Measurements from ENCODE around the gene CDC14A.
"Not testable (repeated sequence)": the region's sequence is repeated elsewhere in the genome, so short reads cannot be mapped to it uniquely, and the experiment has no call there.

Gene CDC14A

DNA sequence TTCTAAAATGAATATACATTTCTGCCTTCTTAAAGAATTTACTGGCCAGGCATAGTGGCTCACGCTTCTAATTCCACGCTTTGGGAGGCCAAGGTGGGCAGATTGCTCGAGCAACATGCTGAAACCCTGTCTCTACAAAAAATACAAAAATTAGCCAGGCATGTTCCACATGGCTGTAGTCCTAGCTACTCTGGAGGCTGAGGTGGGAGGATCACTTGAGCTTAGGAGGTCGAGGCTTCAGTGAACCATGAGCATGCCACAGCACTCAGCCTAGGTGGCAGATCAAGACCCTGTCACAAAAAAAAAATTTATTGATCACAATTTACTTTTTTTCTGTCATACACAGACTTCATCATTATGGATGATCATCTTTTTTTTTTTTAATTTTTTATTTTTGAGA lies 11.5 kb downstream of the CDC14A start:
- no peak for DNase-seq (ENCODE audit: low spot score)

DNA sequence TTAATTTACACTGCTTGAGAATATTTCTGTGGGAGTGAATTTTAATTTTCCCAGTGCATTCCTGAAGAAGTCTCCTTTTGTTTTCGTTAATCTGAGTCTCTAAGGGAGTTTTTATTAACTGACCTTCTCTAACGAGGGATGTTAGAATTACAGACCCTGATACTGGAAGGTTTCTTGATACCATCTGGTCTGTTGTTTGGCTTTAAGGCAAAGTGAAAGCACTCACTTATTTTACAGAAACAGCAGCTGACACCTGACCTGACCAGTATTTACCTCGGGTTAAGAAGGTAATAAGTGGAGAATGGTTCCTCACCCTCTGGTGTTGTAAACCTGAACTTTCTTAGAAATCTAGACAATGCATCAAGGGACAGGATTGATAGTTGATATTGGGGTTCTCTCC lies 12.4 kb downstream of the CDC14A start:
- no peak for DNase-seq (ENCODE audit: low spot score)

DNA sequence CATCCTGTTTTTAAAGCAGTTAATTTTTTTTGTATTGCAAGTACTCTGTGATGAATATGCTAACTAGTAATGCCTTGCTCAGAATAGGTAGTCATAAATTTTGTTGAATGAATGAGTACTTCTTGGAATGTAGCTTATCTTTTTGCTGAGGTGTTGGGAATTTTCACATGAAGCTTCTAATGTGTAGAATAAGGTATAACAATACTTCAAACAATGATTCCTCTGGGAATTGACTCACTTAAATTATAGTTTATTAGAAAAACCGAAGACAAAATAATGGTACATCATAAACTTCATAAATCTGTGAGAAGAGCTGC lies 13.9 kb downstream of the CDC14A start:
- DNase-seq (ENCODE audit: low spot score), result no peak

DNA sequence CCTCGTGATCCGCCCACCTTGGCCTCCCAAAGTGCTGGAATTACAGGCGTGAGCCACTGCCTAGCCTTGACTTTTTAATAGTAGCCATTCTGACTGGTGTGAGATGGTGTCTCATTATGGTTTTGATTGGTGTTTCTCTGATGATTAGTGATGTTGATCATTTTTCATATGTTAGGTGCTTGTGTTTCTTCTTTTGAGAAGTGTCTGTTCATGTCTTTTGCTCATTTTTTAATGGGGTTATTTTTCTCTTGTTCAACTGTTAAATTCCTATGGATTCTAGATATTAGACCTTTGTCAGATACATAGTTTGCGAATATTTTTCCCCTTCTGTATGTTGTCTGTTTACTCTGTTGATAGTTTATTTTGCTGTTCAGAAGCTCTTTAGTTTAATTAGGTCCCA lies 17.0 kb downstream of the CDC14A start:
- not testable (repeated sequence) for DNase-seq (ENCODE audit: low spot score)

DNA sequence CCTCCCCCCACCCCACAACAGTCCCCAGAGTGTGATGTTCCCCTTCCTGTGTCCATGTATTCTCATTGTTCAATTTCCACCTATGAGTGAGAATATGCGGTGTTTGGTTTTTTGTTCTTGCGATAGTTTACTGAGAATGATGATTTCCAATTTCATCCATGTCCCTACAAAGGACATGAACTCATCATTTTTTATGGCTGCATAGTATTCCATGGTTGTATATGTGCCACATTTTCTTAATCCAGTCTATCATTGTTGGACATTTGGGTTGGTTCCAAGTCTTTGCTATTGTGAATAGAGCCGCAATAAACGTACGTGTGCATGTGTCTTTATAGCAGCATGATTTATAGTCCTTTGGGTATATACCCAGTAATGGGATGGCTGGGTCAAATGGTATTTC lies 21.6 kb downstream of the CDC14A start:
- not testable (repeated sequence) for DNase-seq (ENCODE audit: low spot score)

DNA sequence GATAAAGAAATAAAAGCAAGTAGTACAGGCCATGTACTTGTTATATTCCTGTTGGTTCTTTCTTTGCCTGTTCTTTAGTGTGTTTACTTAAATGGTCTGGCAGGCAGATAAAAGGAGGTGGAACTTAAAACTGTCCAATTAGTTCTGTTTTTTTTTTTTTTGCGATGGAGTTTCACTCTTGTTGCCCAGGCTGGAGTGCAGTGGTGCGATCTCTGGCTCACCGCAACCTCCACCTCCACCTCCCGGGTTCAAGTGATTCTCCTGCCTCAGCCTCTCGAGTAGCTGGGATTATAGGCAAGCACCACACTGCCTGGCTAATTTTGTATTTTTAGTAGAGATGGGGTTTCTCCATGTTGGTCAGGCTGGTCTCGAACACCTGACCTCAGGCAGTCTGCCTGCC lies 24.6 kb downstream of the CDC14A start:
- not testable (repeated sequence) for DNase-seq (ENCODE audit: low spot score)

DNA sequence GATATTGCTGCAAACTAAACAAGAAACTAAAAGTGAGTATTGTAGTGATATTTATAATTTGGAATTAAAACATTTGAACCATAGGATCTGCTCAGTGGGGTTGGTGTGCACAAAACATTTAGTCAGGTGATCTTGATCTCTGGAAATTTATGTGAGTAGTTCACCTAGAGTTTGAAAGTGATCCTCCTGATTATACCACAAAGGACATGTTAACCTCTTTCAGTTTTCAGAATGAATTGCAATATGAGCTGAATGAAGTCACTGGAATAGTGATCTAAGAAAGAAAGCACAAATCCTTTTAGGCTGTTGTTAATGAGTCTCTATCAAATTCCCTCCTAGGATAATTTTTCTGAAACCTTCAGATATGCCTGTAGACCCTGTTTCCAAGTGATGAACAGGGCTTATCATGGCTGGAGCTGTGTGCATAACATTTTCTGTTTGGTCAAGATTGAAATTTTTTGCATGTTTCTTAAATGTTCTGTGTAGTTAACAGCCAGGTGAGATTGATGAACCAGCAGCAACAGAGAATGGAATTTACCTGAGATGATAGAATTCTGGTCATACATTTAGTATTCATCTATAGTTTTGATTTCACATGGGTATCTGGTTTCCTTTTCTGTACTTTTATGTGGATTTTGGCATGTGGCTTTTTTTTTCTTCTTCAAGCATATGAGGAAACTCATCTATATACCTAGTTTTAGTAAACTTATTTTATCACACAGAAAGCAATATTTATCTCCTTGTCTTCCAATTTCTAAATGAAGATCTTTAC lies 25.5 kb downstream of the CDC14A start:
- no peak for DNase-seq (ENCODE audit: low spot score)

DNA sequence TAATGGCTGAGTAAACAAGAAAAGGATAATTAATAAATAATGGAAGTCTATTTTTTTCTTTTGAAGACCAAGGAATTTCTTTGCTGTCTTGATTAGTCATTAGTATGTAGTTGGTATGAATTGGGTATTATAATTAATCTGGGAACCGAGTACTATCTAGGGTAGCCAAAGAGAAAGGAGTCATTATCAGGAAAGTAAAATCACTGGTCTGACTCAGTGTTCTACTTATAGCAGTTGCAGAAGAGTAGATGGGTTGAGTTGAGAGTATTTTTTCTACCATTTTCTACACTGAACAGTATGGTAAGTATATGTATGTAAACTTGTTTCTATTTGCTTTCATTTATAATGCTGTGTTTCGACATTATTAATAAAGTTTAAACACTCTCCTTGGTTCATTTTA lies 26.6 kb downstream of the CDC14A start:
- DNase-seq (ENCODE audit: low spot score), result no peak

DNA sequence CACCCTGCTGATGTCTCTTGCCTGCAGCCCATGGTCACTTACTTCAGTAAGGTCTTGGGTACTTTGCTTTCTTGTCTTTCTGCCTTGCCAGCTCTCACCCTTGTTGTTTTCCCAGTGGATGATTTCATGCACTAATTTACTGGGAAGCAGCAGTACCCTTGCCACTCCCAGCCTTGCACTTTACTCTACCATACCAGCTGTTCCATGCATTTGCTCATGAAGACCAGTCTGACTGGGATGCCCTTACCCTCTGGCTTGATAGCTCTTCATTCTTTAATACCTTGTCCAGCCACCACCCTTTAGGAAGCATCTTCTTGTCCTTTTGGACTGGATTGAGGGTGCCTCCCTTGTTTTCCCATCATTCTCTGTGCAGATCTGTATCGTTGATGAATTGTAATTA lies 28.3 kb downstream of the CDC14A start:
- DNase-seq (ENCODE audit: low spot score), result no peak

DNA sequence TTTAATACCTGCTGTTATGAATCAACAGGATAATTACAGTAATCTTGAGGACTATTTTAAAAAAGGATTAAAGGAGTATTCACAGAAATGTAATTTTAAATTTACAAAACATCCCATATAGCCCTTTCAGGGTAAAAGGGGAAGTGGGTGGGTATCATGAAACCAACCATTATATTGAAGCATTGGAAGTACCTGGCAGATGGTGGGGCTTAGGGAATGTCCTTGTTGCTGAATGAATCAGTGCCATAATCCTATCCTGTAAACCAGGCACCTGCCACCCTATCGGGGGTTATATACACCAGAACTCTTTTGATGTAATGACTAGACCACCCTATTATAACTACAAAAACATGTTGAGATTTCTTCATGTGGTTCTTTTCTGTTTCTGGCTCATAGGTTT lies 30.4 kb downstream of the CDC14A start:
- no peak for DNase-seq (ENCODE audit: low spot score)

DNA sequence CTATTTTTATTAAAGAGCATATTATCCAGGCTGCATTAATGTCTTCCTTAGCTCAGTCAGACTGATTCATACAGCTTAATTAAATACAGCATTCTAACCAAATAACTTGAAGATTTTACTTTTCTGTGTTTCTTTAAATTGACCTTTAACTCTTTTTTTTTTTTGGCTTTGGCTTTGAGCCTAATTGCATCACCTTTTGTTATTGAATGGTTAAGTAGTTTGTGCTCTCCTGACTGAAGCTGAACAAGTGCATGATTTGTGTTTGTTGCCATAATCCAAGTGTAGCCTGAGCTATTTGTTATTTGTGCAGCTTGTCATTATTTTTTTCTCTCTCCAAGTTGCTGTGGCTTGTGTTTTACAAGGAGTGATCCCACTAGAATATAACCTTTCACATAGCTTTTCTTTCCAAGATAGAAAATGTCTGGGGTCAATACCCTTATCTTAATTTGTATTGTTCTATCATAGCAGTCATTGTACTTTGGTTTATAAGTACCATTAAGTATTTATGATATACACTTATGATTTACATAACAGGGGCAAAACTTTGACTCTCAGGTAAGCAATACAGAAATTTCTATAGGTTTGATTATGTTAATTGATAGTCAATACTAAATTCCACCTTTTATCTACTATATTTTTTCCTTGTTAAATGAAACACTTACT lies 31.6 kb downstream of the CDC14A start:
- no peak for DNase-seq (ENCODE audit: low spot score)

DNA sequence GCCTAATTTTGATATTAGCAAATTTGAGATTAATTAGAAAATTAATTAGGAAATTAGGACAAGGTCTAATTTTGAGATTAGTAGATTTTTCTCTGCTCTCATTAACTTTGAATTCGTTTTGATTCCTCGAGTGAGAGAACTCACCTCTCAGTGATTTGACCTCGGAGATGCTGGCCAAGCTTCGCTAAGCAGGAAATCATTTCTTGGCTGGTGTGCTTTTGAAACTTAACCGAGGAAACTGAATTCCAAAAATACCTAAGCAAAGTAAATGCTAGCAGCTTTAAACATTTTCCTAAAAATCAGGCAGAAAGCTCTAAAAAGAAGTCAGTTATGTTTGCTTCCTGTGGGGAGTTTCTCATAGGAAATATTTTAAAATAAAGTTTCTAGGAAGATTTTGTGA lies 34.9 kb downstream of the CDC14A start:
- DNase-seq (ENCODE audit: low spot score), result no peak

DNA sequence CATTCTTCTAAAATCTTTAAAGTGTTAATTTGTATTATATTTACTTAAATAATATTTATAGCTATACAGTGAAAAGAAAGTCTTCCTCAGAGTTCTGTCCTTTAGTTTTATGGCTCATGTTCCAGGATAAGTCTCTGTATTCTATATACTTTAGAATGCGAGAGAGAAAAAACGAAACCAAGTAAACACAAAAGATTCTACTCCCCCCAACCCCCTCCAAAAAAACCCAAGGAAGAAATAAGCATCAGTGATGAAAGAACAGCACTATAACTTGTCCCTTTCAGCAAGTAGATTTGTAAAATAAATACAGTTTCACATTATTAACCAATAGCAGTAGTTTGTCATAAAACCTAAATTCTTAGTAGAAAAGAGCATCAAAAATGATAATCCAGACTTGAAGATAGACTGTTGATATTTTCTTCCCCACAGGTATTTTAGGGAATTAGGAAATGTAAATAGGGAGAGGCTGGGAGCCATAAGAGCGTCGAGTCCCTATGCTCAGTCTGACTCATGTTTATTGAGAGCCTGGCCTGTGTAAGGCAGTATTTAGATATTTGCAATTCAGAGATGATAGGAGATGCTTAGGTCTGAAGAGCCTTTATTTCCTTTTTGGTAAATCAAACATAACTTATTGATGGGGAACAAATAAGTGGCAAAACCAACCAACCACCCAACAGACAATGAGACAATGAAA lies 35.5 kb downstream of the CDC14A start:
- no peak for DNase-seq (ENCODE audit: low spot score)

DNA sequence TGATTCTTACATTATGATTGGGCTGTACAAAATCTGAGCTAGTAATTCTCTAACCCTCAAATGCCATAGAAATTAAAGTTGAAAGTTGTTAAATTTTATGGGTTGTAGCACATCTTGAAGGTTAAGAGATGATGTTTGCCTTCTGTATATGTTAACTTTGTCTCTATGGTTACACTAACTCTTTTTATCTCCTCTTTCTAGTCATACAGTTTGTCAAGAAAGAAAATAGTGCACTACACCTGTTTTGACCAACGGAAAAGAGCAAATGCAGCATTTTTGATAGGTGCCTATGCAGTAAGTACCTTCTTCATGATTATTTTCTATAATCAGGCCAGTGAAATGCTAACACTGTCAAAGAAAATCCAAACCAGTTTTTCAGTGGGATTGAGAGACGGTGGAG lies 38.2 kb downstream of the CDC14A start:
- no peak for DNase-seq (ENCODE audit: low spot score)

DNA sequence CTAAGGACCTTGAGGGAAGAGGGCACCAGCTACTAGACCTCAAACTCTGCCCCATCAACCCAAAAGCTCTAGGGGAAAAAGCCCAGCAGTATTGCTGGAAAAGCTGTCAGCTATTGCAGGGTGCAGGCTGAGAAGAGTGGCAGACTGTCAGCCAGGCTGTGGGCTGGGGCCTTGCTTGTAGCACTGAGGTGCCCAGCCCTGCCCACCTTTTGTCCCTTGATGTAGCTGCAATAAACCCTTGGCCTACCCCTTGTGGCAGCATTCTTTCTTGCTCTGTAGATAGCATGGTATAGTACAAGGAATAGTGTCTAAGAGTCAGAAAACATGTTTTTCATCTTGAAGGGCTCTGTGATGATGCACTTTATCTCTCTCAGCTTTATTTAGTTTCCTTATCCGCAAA lies 39.4 kb downstream of the CDC14A start:
- no peak for DNase-seq (ENCODE audit: low spot score)

DNA sequence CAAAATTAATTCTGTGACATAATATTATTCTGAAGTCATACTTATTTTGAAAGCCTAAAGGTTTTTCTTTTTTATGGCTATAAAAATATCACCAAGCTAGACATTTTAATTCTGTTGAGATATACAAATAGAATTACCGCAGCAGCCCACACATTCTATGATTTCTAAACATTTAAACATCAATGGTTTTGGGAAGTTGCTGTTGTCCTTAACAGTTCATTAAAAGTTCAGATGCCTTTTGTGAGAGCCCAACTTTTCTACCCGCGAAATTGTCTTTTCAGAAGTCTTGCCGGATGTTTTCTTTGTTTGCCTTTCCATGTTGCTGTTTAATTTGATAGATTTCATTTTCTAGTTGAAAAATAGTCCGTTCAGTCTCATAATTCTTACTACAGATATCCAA lies 40.5 kb downstream of the CDC14A start:
- DNase-seq (ENCODE audit: low spot score), result no peak

DNA sequence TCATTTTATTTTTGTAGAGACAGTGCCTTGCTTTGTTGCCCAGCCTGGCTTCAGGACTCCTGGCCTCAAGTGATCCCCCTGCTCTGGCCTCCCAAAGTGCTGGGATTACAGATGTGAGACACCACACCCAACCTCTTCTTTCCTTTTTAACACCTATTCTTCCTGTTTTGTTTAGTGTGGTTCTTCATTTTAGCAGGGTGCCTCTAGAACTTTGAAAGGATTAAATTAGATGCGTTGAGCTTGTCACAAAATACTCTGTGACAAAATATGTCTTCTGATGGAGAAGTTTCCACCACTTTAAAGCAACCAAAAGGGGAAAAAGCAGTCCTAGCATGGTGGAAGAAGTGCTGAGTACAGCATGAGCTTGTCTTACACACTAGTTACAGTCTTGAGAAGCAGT lies 42.0 kb downstream of the CDC14A start:
- DNase-seq (ENCODE audit: low spot score), result no peak

DNA sequence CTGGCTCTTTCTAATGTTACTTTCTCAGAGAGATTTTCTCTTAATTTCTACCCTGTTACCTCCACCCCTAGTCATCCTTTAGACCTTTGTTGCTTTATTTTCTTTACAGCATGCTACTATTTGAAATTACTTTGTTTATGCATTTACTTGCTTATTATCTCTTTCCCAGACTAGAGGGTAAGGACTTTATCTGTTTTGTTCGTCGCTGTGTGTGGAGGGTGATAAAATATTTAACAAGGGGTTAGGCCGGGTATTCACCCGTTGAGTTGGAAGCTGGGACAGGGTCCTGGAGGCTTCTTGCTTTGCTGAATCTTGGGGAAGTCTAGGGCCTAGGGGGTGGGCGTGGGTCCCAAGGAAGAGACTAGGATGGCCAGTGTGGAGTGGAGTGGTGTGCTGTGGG lies 43.6 kb downstream of the CDC14A start:
- no peak for DNase-seq (ENCODE audit: low spot score)

DNA sequence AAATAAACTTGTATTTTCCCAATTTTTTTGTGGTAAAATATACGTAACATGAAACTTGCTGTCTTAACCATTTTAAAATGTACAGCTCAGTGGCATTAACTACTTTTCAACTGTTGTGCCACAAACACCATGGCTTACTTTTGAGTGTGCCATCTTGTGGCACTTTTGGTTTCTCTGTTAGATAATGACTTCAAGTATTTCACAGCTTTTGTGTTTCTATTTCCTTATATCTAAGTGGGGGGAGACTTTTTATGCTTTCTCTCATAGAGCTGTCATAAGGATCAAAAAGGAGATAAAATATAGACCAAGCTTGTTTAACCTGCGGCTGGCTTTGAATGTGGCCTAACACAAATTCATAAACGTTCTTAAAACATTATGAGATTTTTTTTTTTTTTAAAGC lies 44.3 kb downstream of the CDC14A start:
- no peak for DNase-seq (ENCODE audit: low spot score)

DNA sequence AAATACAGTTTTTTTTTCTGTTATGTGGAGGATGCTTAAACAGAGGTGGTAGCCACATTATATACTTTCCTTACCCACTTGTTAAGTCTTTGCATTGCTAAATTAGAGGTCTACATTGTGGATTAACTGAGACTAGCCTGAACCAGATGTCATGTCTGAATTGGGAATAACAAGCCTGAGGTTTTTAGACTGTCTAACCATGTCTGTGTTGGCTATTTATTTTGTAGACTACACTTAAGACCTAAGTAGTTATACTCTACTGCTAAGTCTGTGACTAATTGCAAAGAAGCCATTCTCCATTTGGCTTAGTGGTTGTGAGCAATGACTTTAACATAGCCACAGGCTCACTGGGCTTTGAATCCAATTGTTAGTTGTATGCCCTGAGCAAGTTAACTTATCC lies 45.4 kb downstream of the CDC14A start:
- DNase-seq (ENCODE audit: low spot score), result no peak

DNA sequence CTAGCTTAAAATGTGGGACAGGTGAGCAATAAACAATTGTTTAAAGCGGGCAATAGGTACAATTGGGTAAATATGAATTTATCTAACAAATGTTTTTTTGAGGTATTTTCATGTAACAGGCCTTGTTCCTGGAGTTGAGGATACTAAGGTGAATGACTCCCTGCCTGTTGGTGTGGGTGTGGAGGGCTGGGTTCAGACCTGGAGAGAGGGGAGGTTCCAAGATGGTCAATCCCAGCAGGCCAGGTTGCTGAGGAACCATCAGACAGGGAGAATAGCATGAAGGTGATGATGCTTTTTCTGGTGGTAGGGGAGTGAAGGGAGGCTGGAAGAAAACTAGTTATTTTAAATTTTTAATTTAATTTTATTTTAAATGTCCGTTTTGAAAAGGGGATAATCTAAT lies 46.3 kb downstream of the CDC14A start:
- DNase-seq (ENCODE audit: low spot score), result no peak

DNA sequence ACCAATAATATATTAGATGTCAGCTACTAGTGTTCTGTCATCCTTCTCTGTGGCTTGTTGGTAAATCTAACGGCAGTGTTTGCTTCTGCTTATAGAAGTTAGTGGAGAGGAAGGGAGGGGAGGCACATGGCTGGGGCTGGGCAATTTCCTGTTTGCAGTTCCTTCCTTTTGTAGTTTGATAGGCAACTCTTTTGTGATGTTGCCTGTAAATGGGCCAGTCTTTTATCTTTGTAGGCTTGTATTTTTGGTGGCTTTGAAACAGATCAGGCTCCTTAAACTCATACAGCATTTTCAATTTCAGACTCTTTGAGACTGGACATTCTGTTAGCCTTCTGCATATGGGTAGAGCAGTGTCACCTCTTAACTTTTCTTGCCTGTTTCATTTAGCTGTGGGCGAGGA lies 48.1 kb downstream of the CDC14A start:
- DNase-seq (ENCODE audit: low spot score), result no peak

DNA sequence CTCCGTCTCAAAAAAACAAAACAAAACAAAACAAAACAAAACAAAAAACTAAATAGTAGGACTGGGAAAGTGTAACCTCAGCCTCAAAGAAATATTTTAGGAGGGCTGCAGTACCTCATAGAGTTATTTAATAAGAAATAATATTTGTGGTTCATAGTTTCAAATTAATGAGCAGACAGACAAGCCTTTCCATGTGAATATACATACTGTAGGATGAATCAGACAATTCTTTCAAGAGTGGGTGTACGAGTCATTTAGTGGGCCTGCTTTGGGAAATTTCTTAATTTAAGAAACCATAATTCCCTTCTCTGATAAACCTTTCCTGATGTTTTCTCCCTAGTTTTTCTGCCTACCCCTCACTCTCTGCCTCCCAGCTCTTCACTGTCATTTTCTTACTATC lies 52.5 kb downstream of the CDC14A start:
- DNase-seq (ENCODE audit: low spot score), result no peak

DNA sequence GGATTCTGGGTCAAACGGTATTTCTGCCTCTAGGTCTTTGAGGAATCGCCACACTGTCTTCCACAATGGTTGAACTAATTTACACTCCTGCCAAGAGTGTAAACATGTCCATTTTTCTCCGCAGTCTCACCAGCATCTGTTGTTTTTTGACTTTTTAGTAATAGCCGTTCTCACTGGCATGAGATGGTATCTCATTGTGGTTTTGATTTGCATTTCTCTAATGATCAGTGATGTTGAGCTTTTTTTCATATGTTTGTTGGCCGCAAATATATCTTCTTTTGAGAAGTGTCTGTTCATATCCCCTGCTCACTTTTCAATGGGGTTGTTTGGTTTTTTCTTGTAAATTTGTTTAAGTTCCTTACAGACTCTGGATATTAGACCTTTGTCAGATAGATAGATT lies 53.6 kb downstream of the CDC14A start:
- DNase-seq (ENCODE audit: low spot score), result not testable (repeated sequence)

All from ecto neural progenitor cell (in vitro differentiated cells).